IMR-90 (cell line): ENCODE data around the gene DYNC1H1. TPM values are rescaled to one million over a fixed set of nuclear protein-coding genes. Genes with fewer than 3 reads are reported as not detected.

Experiments used
- ATAC-seq: fragments of 200-7000 bp; cut with Tn5 transposase; 2 replicates; pipeline ENCODE4 v1.9.1; 2020; ENCODE audit warnings: low read depth, mild to moderate bottlenecking, moderate library complexity
- BruUV-seq: library from RNA; stranded (reverse); fragments of 400-500 nt; replicated peaks from 2 replicates; lab custom pipeline; 2021; lab: Mats Ljungman, UMichigan
- CTCF ChIA-PET: fragments of 300-600 bp; formaldehyde crosslinking; extraction: SDS; loops from one replicate; lab custom pipeline; 2021; ENCODE audit warnings: antibody characterized with exemption; lab: Yijun Ruan, JAX
- POLR2A ChIA-PET: fragments of 300-600 bp; sonication (Branson Sonifier 250); formaldehyde crosslinking; loops from one replicate; lab custom pipeline; 2022; ENCODE audit warnings: antibody characterized with exemption; ENCODE audit not compliant: unreplicated experiment; lab: Charles Lee
- DNase-seq: peaks from one replicate; pipeline ENCODE4 v3.0.0; 2013
- H2AFZ ChIP-seq: replicated peaks from 2 replicates; pipeline ENCODE3; 2013; ENCODE audit warnings: low read length, mild to moderate bottlenecking; ENCODE audit not compliant: poor library complexity
- H2AK5ac ChIP-seq: 2 replicates; pipeline ENCODE4 v1.6.1; 2013; ENCODE audit warnings: low read depth, low read length, inconsistent platforms
- H2AK9ac ChIP-seq: replicated peaks from 2 replicates; pipeline ENCODE3; 2013; ENCODE audit warnings: mild to moderate bottlenecking, low read depth, low read length, moderate library complexity; ENCODE audit not compliant: poor library complexity
- H2BK120ac ChIP-seq: 2 replicates; pipeline ENCODE4 v1.6.1; 2013; ENCODE audit warnings: low read depth, low read length, inconsistent platforms
- H2BK15ac ChIP-seq: 3 replicates; pipeline ENCODE4 v1.6.1; 2013; ENCODE audit warnings: low read depth, low read length, inconsistent platforms
- H2BK20ac ChIP-seq: 2 replicates; pipeline ENCODE4 v1.6.1; 2013; ENCODE audit warnings: low read depth, mild to moderate bottlenecking, inconsistent platforms, low read length, moderate library complexity
- H2BK5ac ChIP-seq: 2 replicates; pipeline ENCODE4 v1.6.1; 2013; ENCODE audit warnings: mild to moderate bottlenecking, low read depth, low read length, inconsistent platforms; ENCODE audit not compliant: poor library complexity, severe bottlenecking
- H3K14ac ChIP-seq: replicated peaks from 2 replicates; pipeline ENCODE4 v1.6.1; 2013; ENCODE audit warnings: low read depth, low read length, inconsistent platforms
- H3K18ac ChIP-seq: 2 replicates; pipeline ENCODE4 v1.6.1; 2013; ENCODE audit warnings: low read depth, low read length, control low read depth
- H3K23ac ChIP-seq: 2 replicates; pipeline ENCODE4 v1.6.1; 2013; ENCODE audit warnings: low read depth, low read length, inconsistent platforms
- H3K27ac ChIP-seq: 2 replicates; pipeline ENCODE4 v1.5.1; 2013; ENCODE audit warnings: mild to moderate bottlenecking, control low read depth, low read length; ENCODE audit not compliant: insufficient read depth
- H3K27me3 ChIP-seq: 2 replicates; pipeline ENCODE4 v1.6.1; 2013; ENCODE audit warnings: low read length; ENCODE audit not compliant: control insufficient read depth, insufficient read depth
- H3K36me3 ChIP-seq: 2 replicates; pipeline ENCODE4 v1.6.1; 2013; ENCODE audit warnings: low read length, mixed read lengths; ENCODE audit not compliant: control insufficient read depth, insufficient read depth
- H3K4ac ChIP-seq: 2 replicates; pipeline ENCODE4 v1.6.1; 2013; ENCODE audit warnings: low read depth, low read length, inconsistent platforms
- H3K4me1 ChIP-seq: 2 replicates; pipeline ENCODE4 v1.6.1; 2013; ENCODE audit warnings: low read length, mixed read lengths; ENCODE audit not compliant: control insufficient read depth, insufficient read depth
- H3K4me2 ChIP-seq: 2 replicates; pipeline ENCODE4 v1.6.1; 2013; ENCODE audit warnings: low read depth, mild to moderate bottlenecking, control low read depth, low read length, moderate library complexity
- H3K4me3 ChIP-seq: 2 replicates; pipeline ENCODE4 v1.5.1; 2013; ENCODE audit warnings: low read depth, mild to moderate bottlenecking, control low read depth, low read length, moderate library complexity; ENCODE audit not compliant: insufficient read depth
- H3K56ac ChIP-seq: 2 replicates; pipeline ENCODE4 v1.6.1; 2013; ENCODE audit warnings: low read length, inconsistent platforms; ENCODE audit not compliant: insufficient read depth; ENCODE audit errors: extremely low read depth
- H3K79me1 ChIP-seq, 2 experiments: 2 replicates each; pipeline ENCODE4 v1.6.1; 2013; ENCODE audit warnings: low read length in 2 of 2, inconsistent platforms in 1 of 2, low read depth in 1 of 2
- H3K9ac ChIP-seq: 2 replicates; pipeline ENCODE4 v1.6.1; 2013; ENCODE audit warnings: low read depth, low read length, control low read depth
- H3K9me1 ChIP-seq: 2 replicates; pipeline ENCODE4 v1.6.1; 2013; ENCODE audit warnings: low read length, inconsistent platforms; ENCODE audit not compliant: insufficient read depth
- H3K9me3 ChIP-seq: 2 replicates; pipeline ENCODE4 v1.6.1; 2013; ENCODE audit warnings: low read length; ENCODE audit not compliant: control insufficient read depth, insufficient read depth
- H4K20me1 ChIP-seq: 2 replicates; pipeline ENCODE4 v1.6.1; 2013; ENCODE audit warnings: low read length, inconsistent platforms; ENCODE audit not compliant: insufficient read depth
- H4K5ac ChIP-seq: 2 replicates; pipeline ENCODE4 v1.6.1; 2013; ENCODE audit warnings: mild to moderate bottlenecking, low read depth, low read length, control low read depth
- H4K8ac ChIP-seq, 2 experiments: 2 replicates each; pipeline ENCODE4 v1.6.1; 2013; ENCODE audit warnings: low read depth in 2 of 2, low read length in 2 of 2, control low read depth in 1 of 2, inconsistent platforms in 1 of 2
- H4K91ac ChIP-seq: 2 replicates; pipeline ENCODE4 v1.6.1; 2013; ENCODE audit warnings: low read depth, low read length, inconsistent platforms; ENCODE audit not compliant: insufficient read depth
- CTCF ChIP-seq: conservative IDR thresholded peaks from 2 replicates; pipeline ENCODE4 v1.5.1; 2012; ENCODE audit warnings: mild to moderate bottlenecking, low read depth, low read length, improper control_type of control experiment
- NFE2L2 ChIP-seq: fragments of 150-350 bp; IDR thresholded peaks from 2 replicates; pipeline ENCODE4 v1.6.1; 2016; ENCODE audit warnings: low read depth, mild to moderate bottlenecking, low read length
- POLR2A ChIP-seq: IDR thresholded peaks from 2 replicates; pipeline ENCODE4 v1.6.1; 2012; ENCODE audit warnings: mild to moderate bottlenecking, low read depth, low read length
- RFX5 ChIP-seq: IDR thresholded peaks from 2 replicates; pipeline ENCODE4 v1.8.0; 2012; ENCODE audit warnings: low read depth, mild to moderate bottlenecking, low read length, moderate library complexity
- SMC3 ChIP-seq: fragments of 150-350 bp; IDR thresholded peaks from 2 replicates; pipeline ENCODE4 v1.6.1; 2016; ENCODE audit warnings: low read depth, mild to moderate bottlenecking, antibody characterized with exemption, low read length, moderate library complexity
- WGBS, 2 experiments: methylation state at CpG; one replicate each; pipeline versions ENCODE4 v1.1.5 to v1.1.7; 2013; ENCODE audit warnings: missing lambda C conversion rate in 2 of 2; ENCODE audit not compliant: insufficient read length in 1 of 2; ENCODE audit errors: extremely low coverage in 2 of 2; 5-methylcytosine and 5-hydroxymethylcytosine counted together
- dilution Hi-C: fragments of 300-500 bp; cut with HindIII; formaldehyde crosslinking; loops from one replicate; pipeline ENCODE4 v1.14.3; 2018; ENCODE audit warnings: low sequenced_read_pairs; ENCODE audit not compliant: unreplicated experiment
- in situ Hi-C: fragments of 300-500 bp; cut with MboI; formaldehyde crosslinking; loops from 3 replicates; pipeline ENCODE4 v1.14.3; 2019; ENCODE audit warnings: low sequenced_read_pairs, inconsistent platforms, mixed read lengths
- intact Hi-C: fragments of 100-400 bp; cut with micrococcal nuclease; formaldehyde crosslinking; loops from 2 replicates; pipeline ENCODE4 v1.10.0; 2022
- polyA plus RNA-seq, 3 experiments: library from polyadenylated mRNA; depleted of rRNA; stranded (reverse); fragments of >200 nt; gene quantifications; 2 replicates each; pipeline ENCODE4 v1.2.3, GENCODE V29; 2012; ENCODE audit warnings: low replicate concordance in 1 of 3
- total RNA-seq: library from RNA; depleted of rRNA; stranded (reverse); fragments of >200 nt; gene quantifications from 2 replicates; pipeline ENCODE4 v1.2.3, GENCODE V29; 2012

The DYNC1H1 gene
- total and polyA plus RNA-seq, 2 of the 4 experiments (the other 2 are of a cell fraction): 240 to 670 TPM

- peaks cover 27% of the 10 kb centered on the region; the same call in 1 of the 2 replicates for H4K20me1 ChIP-seq
- H3K4me2 ChIP-seq: no peak overlapping the region
- H3K79me1 ChIP-seq: peaks cover 39 to 54% of the 10 kb centered on the region in 2 experiments; a peak in 3 of 4 replicates
- no peak overlapping the region for H3K18ac ChIP-seq
- H2BK15ac ChIP-seq: no peak overlapping the region
- no peak overlapping the region for H3K9ac ChIP-seq
- no peak overlapping the region for H2AK5ac ChIP-seq
- H3K4ac ChIP-seq: no peak overlapping the region
- no peak overlapping the region for H3K56ac ChIP-seq
- no peaks in the 10 kb centered on the region for H3K9me3 ChIP-seq
- H3K14ac ChIP-seq: no peak overlapping the region
- TF ChIP-seq CTCF (no peak), SMC3 (no peak), NFE2L2 (no peak), POLR2A (no peak), RFX5 (no peak)
- H3K4me1 ChIP-seq: no peaks in the 10 kb centered on the region
- H2BK5ac ChIP-seq: no peak overlapping the region
- no peak overlapping the region for H2AFZ ChIP-seq
- no peak overlapping the region for H2BK20ac ChIP-seq
- no peak overlapping the region for H4K8ac ChIP-seq
- POLR2A ChIA-PET: no interaction called here
- no peak overlapping the region for H4K5ac ChIP-seq
- dilution Hi-C loops (no loop called here), in situ Hi-C loops (no loop called here), intact Hi-C loops (no loop called here)
- no peak for DNase-seq
- H3K27ac ChIP-seq: no peak overlapping the region
- H2BK120ac ChIP-seq: no peak overlapping the region
- H3K23ac ChIP-seq: no peak overlapping the region
- CTCF ChIA-PET: no interaction called here
- ATAC-seq: no peak
- no peak overlapping the region for H3K4me3 ChIP-seq
- H4K91ac ChIP-seq: no peak overlapping the region
- 97% methylated on average over 7 of the region's 7 CpGs; no CpG with 5 or more reads in 1 of the 2 experiments for WGBS, 2 experiments
- H2AK9ac ChIP-seq: no peak overlapping the region
- H3K9me1 ChIP-seq: no peaks in the 10 kb centered on the region
- BruUV-seq: no TSS peak
- H3K36me3 ChIP-seq: peaks cover 78% of the 10 kb centered on the region
- no peaks in the 10 kb centered on the region for H3K27me3 ChIP-seq
These were observed 28.3 kb downstream of the DYNC1H1 start for GRCh38 chr14:101992708-101993107.
